CD4-positive, alpha-beta T cell (primary cell): ENCODE measurements around the gene SDK1. TPM values are rescaled to one million over a fixed set of nuclear protein-coding genes. Genes with fewer than 3 reads are reported as not detected.

Experiments used
- ATAC-seq: fragments of 200-7000 bp; cut with Tn5 transposase; one replicate; pipeline ENCODE4 v1.10.0; 2022; ENCODE audit warnings: mild to moderate bottlenecking; ENCODE audit not compliant: poor library complexity
- CTCF ChIA-PET: fragments of 350-600 bp; sonication (Branson Sonifier 250); formaldehyde crosslinking; loops from one replicate; lab custom pipeline; 2021; ENCODE audit warnings: antibody characterized with exemption, inconsistent platforms; lab: Charles Lee
- POLR2A ChIA-PET: fragments of 350-600 bp; sonication (Branson Sonifier 250); formaldehyde crosslinking; loops from one replicate; lab custom pipeline; 2021; ENCODE audit warnings: antibody characterized with exemption, inconsistent platforms; lab: Charles Lee
- DNase-seq, 14 experiments: peaks; one replicate each; pipeline ENCODE4 v3.0.0-alpha.2; 2013 to 2020; ENCODE audit warnings: mixed read lengths in 2 of 14
- H3K27ac ChIP-seq, 2 donors: one replicate each; pipeline versions ENCODE4 v1.5.1 to v1.7.0; 2013; ENCODE audit warnings: low read length in 2 of 2, low read depth in 1 of 2, mild to moderate bottlenecking in 1 of 2
- H3K27me3 ChIP-seq, 2 experiments: 1 replicate in 1 of 2; 2 replicates in 1 of 2; pipeline versions ENCODE4 v1.6.1 to v1.7.0; 2013; ENCODE audit warnings: low read length in 2 of 2, control low read depth in 1 of 2, mild to moderate bottlenecking in 1 of 2, moderate library complexity in 1 of 2; ENCODE audit not compliant: insufficient read depth in 2 of 2, control insufficient read depth in 1 of 2
- H3K36me3 ChIP-seq: one replicate; pipeline ENCODE4 v1.6.1; 2013; ENCODE audit warnings: low read length, control low read depth; ENCODE audit not compliant: insufficient read depth
- H3K4me1 ChIP-seq: one replicate; pipeline ENCODE4 v1.6.1; 2013; ENCODE audit warnings: low read length, control low read depth; ENCODE audit not compliant: insufficient read depth
- H3K4me3 ChIP-seq: one replicate; pipeline ENCODE4 v1.5.1; 2013; ENCODE audit warnings: mild to moderate bottlenecking, low read length, moderate library complexity
- H3K9me3 ChIP-seq, 2 experiments: 1 replicate in 1 of 2; 2 replicates in 1 of 2; pipeline versions ENCODE4 v1.6.1 to v1.7.0; 2013; ENCODE audit warnings: low read length in 2 of 2, mild to moderate bottlenecking in 2 of 2, control low read depth in 1 of 2, moderate library complexity in 1 of 2; ENCODE audit not compliant: control insufficient read depth in 1 of 2, insufficient read depth in 1 of 2
- H3K27ac Mint-ChIP-seq: one replicate; pipeline ENCODE4 v1.8.0; 2020; ENCODE audit warnings: mixed read lengths
- H3K27me3 Mint-ChIP-seq: one replicate; pipeline ENCODE4 v1.8.0; 2021; ENCODE audit warnings: mixed read lengths
- H3K36me3 Mint-ChIP-seq: one replicate; pipeline ENCODE4 v1.8.0; 2021; ENCODE audit warnings: low read depth, mixed read lengths
- H3K4me1 Mint-ChIP-seq: one replicate; pipeline ENCODE4 v1.8.0; 2021; ENCODE audit warnings: low read depth, mixed read lengths
- H3K4me3 Mint-ChIP-seq: one replicate; pipeline ENCODE4 v1.8.0; 2020; ENCODE audit warnings: mild to moderate bottlenecking, mixed read lengths
- H3K9me3 Mint-ChIP-seq: one replicate; pipeline ENCODE4 v1.8.0; 2020; ENCODE audit warnings: mixed read lengths
- CTCF ChIP-seq: fragments of 200-600 bp; IDR thresholded peaks from one replicate; pipeline ENCODE4 v1.8.0; 2022; ENCODE audit warnings: antibody characterized with exemption, mild to moderate bottlenecking
- intact Hi-C, 2 experiments: fragments of 100-400 bp; cut with DNase I in 1 of 2; cut with micrococcal nuclease in 1 of 2; formaldehyde crosslinking; loops; one replicate each; pipeline versions ENCODE4 v1.15.1 to v1.9.0; 2023 to 2025; cut with DNase I, micrococcal nuclease
- total RNA-seq, 174 experiments: library from RNA in 2 of 174; stranded (reverse) in 2 of 174; gene quantifications; one replicate each; pipeline ENCODE4 v1.2.3 and lab custom pipeline; 2021 to 2026

SDK1 gene
- total RNA-seq, 2 experiments from 2014 or later, result 1.1 to 1.3 TPM

DNA sequence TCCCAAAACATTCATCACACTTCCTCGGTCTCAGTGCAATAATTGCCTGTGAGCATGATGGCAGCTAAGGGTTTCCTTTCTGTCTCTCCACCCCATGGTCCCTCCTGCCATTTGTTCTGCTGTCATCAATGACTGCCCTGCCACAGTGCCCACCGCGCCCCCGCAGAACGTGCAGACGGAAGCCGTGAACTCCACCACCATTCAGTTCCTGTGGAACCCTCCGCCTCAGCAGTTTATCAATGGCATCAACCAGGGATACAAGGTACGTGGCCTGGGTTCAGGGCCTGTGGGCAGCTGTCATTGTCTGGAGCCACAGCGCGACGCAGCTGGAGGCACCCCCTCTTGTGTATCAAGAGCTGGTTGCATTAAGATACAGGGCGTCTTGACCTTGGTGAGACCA lies 748.1 kb downstream of the SDK1 start:
- CTCF ChIA-PET, result no interaction called here
- no peak overlapping the region for H3K4me3 Mint-ChIP-seq

GRCh38 chr7:4050126-4050660 lies 749.1 kb downstream of the SDK1 start:
- H3K4me3 Mint-ChIP-seq, result no peak overlapping the region
- H3K9me3 Mint-ChIP-seq, result no peaks in the 10 kb centered on the region
- Histone ChIP-seq H3K4me1 (no peaks in the 10 kb centered on the region), H3K9me3 (no peaks in the 10 kb centered on the region), H3K27ac (no peak overlapping the region), H3K4me3 (no peak overlapping the region), H3K36me3 (no peaks in the 10 kb centered on the region), H3K27me3 (no peaks in the 10 kb centered on the region)
- DNase-seq, result no peak
- H3K27me3 Mint-ChIP-seq, result no peaks in the 10 kb centered on the region
- no peak for TF ChIP-seq CTCF
- intact Hi-C loops, result no loop called here
- POLR2A ChIA-PET, result no interaction called here
- H3K36me3 Mint-ChIP-seq, result no peaks in the 10 kb centered on the region
- no peak overlapping the region for H3K27ac Mint-ChIP-seq
- H3K4me1 Mint-ChIP-seq, result peaks cover 10% of the 10 kb centered on the region
- CTCF ChIA-PET, result no interaction called here
- ATAC-seq, result no peak

More for the DNA sequence above, 748.1 kb downstream of the SDK1 start:
- Mint-ChIP-seq H3K36me3 (no peaks in the 10 kb centered on the region), H3K4me1 (peaks cover 2% of the 10 kb centered on the region), H3K27ac (no peak overlapping the region), H3K27me3 (no peaks in the 10 kb centered on the region), H3K9me3 (no peaks in the 10 kb centered on the region)
- Histone ChIP-seq H3K4me3 (no peak overlapping the region), H3K27me3 (no peaks in the 10 kb centered on the region), H3K4me1 (no peaks in the 10 kb centered on the region), H3K36me3 (no peaks in the 10 kb centered on the region), H3K27ac (no peak overlapping the region), H3K9me3 (no peaks in the 10 kb centered on the region)
- POLR2A ChIA-PET, result no interaction called here
- ATAC-seq (no peak), DNase-seq (no peak)
- intact Hi-C loops, result no loop called here
- TF ChIP-seq CTCF, result no peak

DNA sequence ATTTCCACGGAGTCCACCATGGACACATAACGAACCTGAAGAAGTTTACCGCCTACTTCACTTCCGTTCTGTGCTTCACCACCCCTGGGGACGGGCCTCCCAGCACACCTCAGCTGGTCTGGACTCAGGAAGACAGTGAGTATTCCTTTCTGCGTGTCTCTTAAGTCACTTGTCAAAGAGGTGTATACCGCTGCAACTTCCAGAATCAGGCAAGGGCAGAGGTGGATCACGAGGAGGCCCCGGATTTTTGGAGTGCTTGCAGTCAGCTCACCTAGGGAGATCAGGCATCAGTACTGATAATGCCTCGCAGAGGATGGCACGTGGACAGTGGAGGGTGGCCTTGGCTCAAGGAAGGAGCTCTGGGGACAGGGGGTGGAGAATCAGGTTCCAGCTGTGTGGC lies 750.6 kb downstream of the SDK1 start:
- CTCF ChIA-PET, result no interaction called here
- H3K27me3 ChIP-seq, result no peaks in the 10 kb centered on the region
- DNase-seq (no peak), ATAC-seq (no peak)
- no peaks in the 10 kb centered on the region for H3K4me1 ChIP-seq
- Mint-ChIP-seq H3K27ac (no peak overlapping the region), H3K36me3 (no peaks in the 10 kb centered on the region), H3K27me3 (no peaks in the 10 kb centered on the region), H3K4me3 (no peak overlapping the region), H3K4me1 (peaks cover 10% of the 10 kb centered on the region), H3K9me3 (no peaks in the 10 kb centered on the region)
- no peaks in the 10 kb centered on the region for H3K36me3 ChIP-seq
- H3K4me3 ChIP-seq, result no peak overlapping the region
- H3K9me3 ChIP-seq, result peaks cover 0 to 5% of the 10 kb centered on the region in 2 experiments
- no peak overlapping the region for H3K27ac ChIP-seq
- POLR2A ChIA-PET, result no interaction called here
- intact Hi-C loops, result no loop called here
- TF ChIP-seq CTCF, result no peak
